OCI-LY1 (cell line): ENCODE data around the gene DPY19L3.
"Not testable (repeated sequence)": the region's sequence is repeated elsewhere in the genome, so short reads cannot be mapped to it uniquely, and the experiment has no call there.

ENCODE experiments used
- H2AFZ ChIP-seq: fragments of 200-600 bp; sonication (generic), shearing (Covaris generic); 2 replicates; pipeline ENCODE4 v1.6.0; 2014; ENCODE audit warnings: antibody characterized with exemption, mild to moderate bottlenecking, low read length
- H3F3A ChIP-seq: fragments of 200-600 bp; sonication (generic), shearing (Covaris generic); 2 replicates; pipeline ENCODE4 v1.6.0; 2014; ENCODE audit warnings: mild to moderate bottlenecking, antibody characterized with exemption, low read length, moderate library complexity; ENCODE audit not compliant: insufficient read depth
- H3K27ac ChIP-seq: fragments of 200-600 bp; sonication (generic); 2 replicates; pipeline ENCODE4 v1.5.1; 2014; ENCODE audit warnings: low read length, mixed run types, mild to moderate bottlenecking, low read depth; ENCODE audit not compliant: poor library complexity, severe bottlenecking
- H3K27me3 ChIP-seq: fragments of 200-600 bp; sonication (generic); 2 replicates; pipeline ENCODE4 v1.6.0; 2014; ENCODE audit warnings: antibody characterized with exemption, mild to moderate bottlenecking, low read length, moderate library complexity; ENCODE audit not compliant: insufficient read depth
- H3K36me3 ChIP-seq: fragments of 200-600 bp; sonication (generic); 2 replicates; pipeline ENCODE4 v1.6.1; 2014; ENCODE audit warnings: mild to moderate bottlenecking, antibody characterized with exemption, low read length, moderate library complexity, mixed read lengths; ENCODE audit not compliant: insufficient read depth
- H3K4me1 ChIP-seq: fragments of 200-600 bp; sonication (generic); 2 replicates; pipeline ENCODE4 v1.5.1; 2014; ENCODE audit warnings: mild to moderate bottlenecking, low read length, moderate library complexity; ENCODE audit not compliant: insufficient read depth, severe bottlenecking
- H3K4me2 ChIP-seq: fragments of 200-600 bp; sonication (generic), shearing (Covaris generic); 2 replicates; pipeline ENCODE4 v1.6.1; 2014; ENCODE audit warnings: low read length
- H3K4me3 ChIP-seq: fragments of 200-600 bp; sonication (generic); 2 replicates; pipeline ENCODE4 v1.5.1; 2014; ENCODE audit warnings: low read length, low read depth, mild to moderate bottlenecking, mixed read lengths; ENCODE audit not compliant: poor library complexity, severe bottlenecking
- H3K79me2 ChIP-seq: fragments of 200-600 bp; shearing (Covaris generic); 2 replicates; pipeline ENCODE4 v1.6.1; 2016; ENCODE audit warnings: mixed run types, low read length, mixed read lengths; ENCODE audit not compliant: insufficient read depth
- H3K9ac ChIP-seq: fragments of 200-600 bp; sonication (generic), shearing (Covaris generic); 2 replicates; pipeline ENCODE4 v1.6.1; 2014; ENCODE audit warnings: mild to moderate bottlenecking, low read length, mixed read lengths
- H3K9me2 ChIP-seq: fragments of 200-600 bp; sonication (generic), shearing (Covaris generic); 2 replicates; pipeline ENCODE4 v1.6.1; 2014; ENCODE audit warnings: low read depth, mild to moderate bottlenecking, low read length, mixed read lengths
- H3K9me3 ChIP-seq: fragments of 200-600 bp; shearing (Covaris generic); 2 replicates; pipeline ENCODE4 v1.6.1; 2014; ENCODE audit warnings: low read length, mixed read lengths
- H4K20me1 ChIP-seq: fragments of 200-600 bp; sonication (generic), shearing (Covaris generic); 2 replicates; pipeline ENCODE4 v1.6.0; 2016; ENCODE audit warnings: mild to moderate bottlenecking, low read length; ENCODE audit not compliant: insufficient read depth
- CTCF ChIP-seq: fragments of 200-600 bp; sonication (generic), shearing (Covaris generic); IDR thresholded peaks from 2 replicates; pipeline ENCODE4 v1.5.1; 2017; ENCODE audit warnings: mild to moderate bottlenecking, antibody characterized with exemption, low read length, moderate library complexity, mixed read lengths
- EZH2 ChIP-seq: fragments of 200-600 bp; sonication (generic), shearing (Covaris generic); IDR thresholded peaks from 2 replicates; pipeline ENCODE4 v1.8.0; 2017; ENCODE audit warnings: borderline replicate concordance, mixed run types, mild to moderate bottlenecking, antibody characterized with exemption, low read length, moderate library complexity, mixed read lengths

The DPY19L3 gene

GRCh38 chr19:32437096-32437495 is 31.5 kb downstream of the DPY19L3 start:
- H3K4me2 ChIP-seq, result no peak overlapping the region
- TF ChIP-seq CTCF (no peak), EZH2 (no peak)
- no peak overlapping the region for H3K9ac ChIP-seq
- H3K27ac ChIP-seq, result no peak overlapping the region
- H3K4me1 ChIP-seq, result no peaks in the 10 kb centered on the region
- no peak overlapping the region for H3K4me3 ChIP-seq
- H3K27me3 ChIP-seq, result no peaks in the 10 kb centered on the region
- no peak overlapping the region for H2AFZ ChIP-seq
- H3K9me2 ChIP-seq, result no peaks in the 10 kb centered on the region
- H4K20me1 ChIP-seq, result no peaks in the 10 kb centered on the region
- no peaks in the 10 kb centered on the region for H3F3A ChIP-seq
- no peaks in the 10 kb centered on the region for H3K79me2 ChIP-seq
- peaks cover 22% of the 10 kb centered on the region; the same call in 1 of the 2 replicates for H3K36me3 ChIP-seq
- H3K9me3 ChIP-seq, result no peaks in the 10 kb centered on the region

DNA sequence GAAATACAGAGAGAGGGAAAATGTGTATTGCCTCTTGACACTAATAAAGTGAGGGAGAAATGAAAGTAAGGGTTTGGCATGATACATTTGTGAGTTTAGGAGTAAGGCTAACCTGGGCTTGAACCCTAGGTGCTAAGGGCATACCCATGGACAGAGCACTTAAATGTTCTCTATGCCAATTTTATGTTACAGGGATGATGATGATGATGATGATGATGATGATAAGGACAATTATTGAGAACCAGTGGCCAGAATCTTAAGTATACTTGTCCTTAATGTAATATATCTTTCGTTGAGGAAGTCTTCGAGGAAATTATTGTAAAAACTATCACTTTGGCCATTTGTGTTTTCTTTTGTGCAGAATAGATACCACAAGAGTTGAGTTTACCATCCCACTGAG is 33.2 kb downstream of the DPY19L3 start:
- no peaks in the 10 kb centered on the region for H4K20me1 ChIP-seq
- H3F3A ChIP-seq, result no peaks in the 10 kb centered on the region
- H3K4me2 ChIP-seq, result no peak overlapping the region
- TF ChIP-seq CTCF, result no peak
- TF ChIP-seq EZH2, result no peak
- no peaks in the 10 kb centered on the region for H3K9me3 ChIP-seq
- H3K4me3 ChIP-seq, result no peak overlapping the region
- H3K9me2 ChIP-seq, result no peaks in the 10 kb centered on the region
- no peaks in the 10 kb centered on the region for H3K79me2 ChIP-seq
- no peak overlapping the region for H3K9ac ChIP-seq
- H3K27ac ChIP-seq, result no peak overlapping the region
- no peaks in the 10 kb centered on the region for H3K4me1 ChIP-seq
- H2AFZ ChIP-seq, result no peak overlapping the region
- no peaks in the 10 kb centered on the region for H3K27me3 ChIP-seq
- peaks cover 28% of the 10 kb centered on the region; the same call in 1 of the 2 replicates for H3K36me3 ChIP-seq

DNA sequence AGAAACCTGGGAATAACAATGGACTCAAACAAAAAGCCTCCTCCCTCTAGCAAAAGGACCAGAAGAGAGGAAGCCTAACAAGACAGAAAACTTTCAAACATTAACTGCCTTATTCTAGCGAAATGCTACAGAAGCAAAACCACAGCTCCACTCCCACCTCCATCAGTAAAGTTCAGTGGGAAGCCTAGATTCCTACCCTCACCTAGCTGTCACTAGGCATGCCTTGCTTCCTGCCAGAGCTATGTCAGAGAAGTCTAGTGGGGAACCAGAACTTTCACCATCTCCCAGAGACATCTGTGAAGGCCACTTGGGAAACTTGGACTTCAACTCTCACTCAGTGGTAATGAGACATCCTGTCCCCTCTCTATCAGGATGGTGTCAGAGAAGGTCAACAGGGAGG is 37.1 kb downstream of the DPY19L3 start:
- Histone ChIP-seq H3K27ac (no peak overlapping the region), H3F3A (no peaks in the 10 kb centered on the region), H4K20me1 (no peaks in the 10 kb centered on the region), H3K79me2 (no peaks in the 10 kb centered on the region), H3K27me3 (no peaks in the 10 kb centered on the region), H3K4me2 (no peak overlapping the region), H3K4me1 (no peaks in the 10 kb centered on the region), H3K9me3 (no peaks in the 10 kb centered on the region), H3K36me3 (peaks cover 13% of the 10 kb centered on the region; the same call in 1 of the 2 replicates), H3K9ac (no peak overlapping the region), H3K9me2 (no peaks in the 10 kb centered on the region), H3K4me3 (no peak overlapping the region), H2AFZ (no peak overlapping the region)
- TF ChIP-seq EZH2 (no peak), CTCF (no peak)

DNA sequence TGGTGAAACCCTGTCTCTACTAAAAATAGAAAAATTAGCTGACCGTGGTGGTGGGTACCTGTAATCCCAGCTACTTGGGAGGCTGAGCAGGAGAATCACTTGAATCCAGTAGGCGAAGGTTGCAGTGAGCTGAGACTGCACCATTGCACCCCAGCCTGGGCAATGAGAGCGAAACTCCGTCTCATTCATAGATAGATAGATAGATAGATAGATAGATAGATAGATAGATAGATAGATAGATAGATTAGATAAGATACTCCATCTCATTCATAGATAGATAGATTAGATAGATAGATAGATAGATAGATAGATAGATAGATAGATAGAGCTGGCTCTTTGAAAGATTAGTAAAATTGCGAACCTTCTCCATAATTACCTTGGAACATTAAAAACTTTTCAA is 42.0 kb downstream of the DPY19L3 start:
- not testable (repeated sequence) for H2AFZ ChIP-seq, H3K36me3 ChIP-seq, H3K4me2 ChIP-seq, H4K20me1 ChIP-seq, H3K9me2 ChIP-seq, H3K9ac ChIP-seq, H3K27ac ChIP-seq, H3F3A ChIP-seq, H3K79me2 ChIP-seq, H3K4me3 ChIP-seq, H3K4me1 ChIP-seq, H3K27me3 ChIP-seq, H3K9me3 ChIP-seq
